ENCODE results near the gene SNRPD3. TPM values are rescaled to one million over a fixed set of nuclear protein-coding genes. Genes with fewer than 3 reads are reported as not detected.
"Not testable (repeated sequence)": the region's sequence is repeated elsewhere in the genome, so short reads cannot be mapped to it uniquely, and the experiment has no call there.

The SNRPD3 gene
- total RNA-seq, 2 donors from 2014 or later: 60.3 to 70.8 TPM

DNA sequence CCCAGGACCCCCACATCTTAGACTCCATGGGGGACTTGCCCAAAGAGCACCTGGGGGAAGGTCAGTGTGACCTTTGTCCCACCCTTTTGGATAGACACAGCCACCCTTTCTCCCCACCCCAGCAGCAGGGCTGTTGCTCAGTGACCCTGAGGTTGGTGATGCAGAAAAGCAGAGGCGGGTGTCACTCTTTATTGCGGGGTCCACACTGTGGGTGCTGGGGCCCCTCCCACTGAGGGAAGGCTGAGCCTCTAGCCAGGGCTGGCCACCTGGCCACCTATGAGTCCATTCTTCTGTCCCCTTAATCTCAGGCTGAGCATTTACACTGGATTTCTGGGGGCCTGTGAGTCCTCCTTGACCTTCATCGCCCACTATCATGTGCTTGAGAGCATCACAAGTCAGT is 29.7 kb downstream of the SNRPD3 start:
- intact Hi-C loops (cut with DNase I, micrococcal nuclease): no loop called here
- ATAC-seq (no peak), DNase-seq (no peak)

DNA sequence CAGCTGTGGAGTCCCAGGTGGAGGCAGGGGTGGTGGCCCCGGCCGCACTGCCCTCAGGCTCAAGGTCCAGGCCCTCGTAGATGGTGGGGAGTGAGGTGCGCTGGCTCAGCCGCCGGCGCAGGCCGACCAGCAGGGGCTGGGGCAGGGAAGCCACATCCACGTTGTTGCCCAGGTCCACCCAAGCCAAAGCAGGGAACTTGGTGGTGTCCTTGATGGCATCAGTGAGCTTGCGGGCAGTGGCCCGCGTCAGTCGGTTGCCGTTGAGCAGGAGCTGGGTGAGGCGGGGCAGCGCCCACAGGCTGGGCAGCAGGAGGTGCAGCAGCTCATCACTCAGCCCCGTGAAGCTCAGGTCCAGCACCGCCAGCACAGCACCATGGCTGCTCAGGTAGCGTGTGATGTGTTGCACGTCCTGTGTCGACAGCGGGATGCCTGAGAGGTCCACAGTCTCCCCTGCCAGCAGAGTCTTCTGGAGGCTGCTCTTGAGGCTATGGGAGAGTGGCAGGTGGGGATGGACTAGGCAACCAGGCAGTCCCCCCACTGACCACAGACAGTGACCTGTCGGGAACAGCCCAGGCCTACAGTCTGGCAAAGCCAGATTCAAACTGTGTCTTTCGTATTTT is 30.2 kb downstream of the SNRPD3 start:
- intact Hi-C loops (cut with DNase I, micrococcal nuclease): no loop called here
- DNase-seq (no peak), ATAC-seq (no peak)

DNA sequence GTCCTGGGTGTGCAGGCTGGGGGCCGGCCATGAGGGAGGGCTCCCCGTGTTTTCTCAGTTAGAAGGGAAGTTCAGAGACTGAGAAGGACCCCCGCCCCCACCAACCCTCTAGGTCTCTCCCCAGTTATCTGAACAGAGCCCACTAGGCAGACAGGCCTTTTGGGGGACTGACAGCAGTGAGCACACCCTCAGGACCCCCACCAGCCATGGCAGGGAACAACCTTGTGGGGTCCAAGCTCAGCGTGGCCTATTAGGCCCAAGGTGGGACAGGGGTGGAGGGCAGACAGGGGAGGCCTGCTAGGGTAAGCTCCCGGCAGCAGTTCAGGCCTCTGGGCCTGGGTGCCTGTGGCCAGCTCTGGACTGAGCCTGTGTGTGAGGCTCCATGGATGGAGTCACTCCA is 31.5 kb downstream of the SNRPD3 start:
- intact Hi-C loops (cut with DNase I, micrococcal nuclease): no loop called here
- ATAC-seq: no peak
- DNase-seq: no peak

DNA sequence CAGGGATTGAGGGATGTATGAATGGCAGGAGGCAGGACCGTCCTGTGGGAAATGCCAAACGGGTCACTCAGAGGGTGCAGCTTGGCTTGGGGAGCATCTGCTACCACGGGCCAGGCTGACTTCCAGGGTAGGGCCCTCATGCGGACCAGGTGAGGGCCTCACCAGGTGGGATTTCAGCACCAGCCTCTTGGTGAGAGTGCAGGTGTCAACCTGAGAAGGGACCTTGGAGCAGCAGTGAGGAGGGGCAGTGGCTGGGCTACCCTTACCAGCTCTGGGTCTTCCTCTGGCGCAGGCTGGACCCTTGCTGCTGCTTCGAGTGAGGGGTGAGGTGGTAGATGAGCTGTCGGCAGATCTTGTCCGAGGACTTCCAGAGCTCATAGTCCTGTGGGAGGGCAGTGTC is 32.1 kb downstream of the SNRPD3 start:
- no peak for ATAC-seq
- intact Hi-C loops (cut with DNase I, micrococcal nuclease): no loop called here

DNA sequence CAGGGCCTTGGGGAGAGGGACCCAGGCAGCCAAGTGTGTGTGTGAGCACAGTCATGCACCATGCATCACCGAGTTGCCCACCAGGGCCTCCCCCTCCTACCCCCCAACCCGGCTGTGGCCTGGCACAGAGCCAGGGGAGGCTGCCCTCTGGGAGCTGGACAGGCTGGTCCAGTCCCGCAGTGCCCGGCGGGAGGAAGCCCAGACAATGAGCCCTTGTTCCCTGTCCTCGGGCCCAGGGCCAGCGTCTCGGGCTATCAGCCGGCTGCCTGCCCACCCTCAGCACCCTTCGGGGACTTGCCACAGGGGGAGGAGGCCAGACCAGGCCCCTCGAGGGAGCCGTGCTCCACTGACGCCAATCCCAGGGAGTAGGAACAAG is 32.6 kb downstream of the SNRPD3 start:
- ATAC-seq: no peak
- DNase-seq: no peak
- intact Hi-C loops (cut with DNase I, micrococcal nuclease): no loop called here

More for the DNA sequence above, 32.1 kb downstream of the SNRPD3 start:
- DNase-seq: no peak

DNA sequence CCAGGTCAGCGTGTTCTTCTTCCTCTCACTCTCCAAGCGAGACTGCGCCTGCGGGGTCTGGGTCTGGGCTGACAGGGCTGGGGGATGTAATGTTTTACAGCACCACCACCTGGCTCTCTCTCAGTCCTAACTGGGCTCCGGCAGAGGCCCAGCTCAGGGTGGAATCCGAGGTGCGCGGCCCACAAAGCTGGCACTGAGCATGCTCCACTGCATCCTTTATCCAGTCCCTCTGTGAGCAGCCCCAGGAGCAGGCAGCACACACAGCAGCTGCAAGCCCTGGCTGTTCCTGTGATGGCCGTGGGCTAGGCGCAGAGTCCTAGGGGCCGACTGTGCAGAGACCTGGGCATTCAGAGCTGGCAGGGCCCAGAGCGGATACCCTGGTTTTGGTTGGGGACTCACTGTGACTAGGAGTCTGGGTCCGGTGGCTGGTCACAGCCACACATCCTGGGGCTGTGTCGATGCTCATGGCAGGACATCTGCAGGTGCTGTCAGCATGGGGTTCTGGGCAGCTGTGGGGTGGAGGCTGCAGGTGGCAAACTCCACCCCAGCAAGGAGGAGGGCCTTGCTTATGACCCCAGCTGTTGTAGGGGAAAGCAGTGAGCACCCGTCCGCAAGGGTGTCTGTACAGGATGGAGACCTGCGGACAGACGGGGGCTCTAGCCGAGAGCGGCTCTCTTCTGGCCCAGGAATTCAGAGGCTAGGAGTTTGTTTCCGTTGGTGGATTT is 33.1 kb downstream of the SNRPD3 start:
- DNase-seq (peak in 1 of 2 donors; percentile 21), ATAC-seq (no peak)
- intact Hi-C loops (cut with DNase I, micrococcal nuclease): no loop called here

DNA sequence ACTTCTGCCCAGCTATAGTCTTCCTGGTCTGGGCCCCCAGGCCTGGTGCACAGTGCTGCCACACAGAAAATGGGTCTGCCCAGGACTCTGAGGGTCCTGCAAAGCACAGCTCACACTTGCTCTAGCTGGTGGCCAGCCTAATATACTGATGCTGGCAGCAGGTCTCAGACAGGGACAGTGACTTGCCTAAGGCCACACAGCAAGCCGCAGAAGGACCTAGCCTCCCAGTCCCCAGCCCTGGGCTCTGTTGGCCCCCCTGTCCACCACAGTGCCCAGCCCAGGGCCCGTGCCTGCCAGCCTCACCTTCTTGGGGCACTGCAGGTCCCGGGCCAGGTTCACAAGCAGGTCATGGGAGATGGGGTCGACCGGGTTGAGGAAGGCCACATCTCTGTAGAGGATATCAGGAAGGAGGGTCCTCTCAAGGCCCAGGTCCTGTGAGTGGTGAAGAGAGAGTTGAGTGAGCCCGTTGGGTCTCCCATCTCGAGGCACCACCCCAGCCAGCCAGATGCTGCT is 33.8 kb downstream of the SNRPD3 start:
- intact Hi-C loops (cut with DNase I, micrococcal nuclease): no loop called here
- no peak for DNase-seq
- ATAC-seq: no peak

DNA sequence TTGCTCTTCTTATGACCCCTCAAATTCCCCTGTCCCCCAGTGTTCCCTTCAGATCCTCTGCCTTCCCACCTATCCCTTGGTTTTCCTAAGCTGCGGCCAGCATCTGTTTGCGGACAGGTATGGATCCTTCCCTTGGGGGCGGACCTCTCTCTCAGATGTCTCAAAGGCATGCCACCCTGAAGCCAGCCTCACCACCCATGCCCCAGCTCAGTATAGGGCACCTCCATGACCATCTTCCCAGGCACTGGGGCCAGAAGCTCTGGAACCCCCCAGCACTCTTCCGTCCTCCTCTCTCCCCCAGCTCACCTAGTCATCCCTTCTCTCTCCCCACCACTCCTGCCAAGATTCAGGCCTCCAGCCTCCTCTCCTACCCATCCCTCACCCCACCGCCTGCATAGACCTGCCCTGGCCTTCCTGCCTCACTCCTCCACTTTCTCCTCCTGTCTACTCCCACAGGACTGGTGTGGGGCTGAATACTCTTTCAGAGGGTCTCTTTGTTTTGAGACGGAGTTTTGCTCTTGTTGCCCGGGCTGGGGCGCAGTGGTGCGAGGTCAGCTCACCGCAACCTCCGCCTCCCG is 34.9 kb downstream of the SNRPD3 start:
- ATAC-seq (no peak), DNase-seq (no peak)
- intact Hi-C loops (cut with DNase I, micrococcal nuclease): no loop called here

DNA sequence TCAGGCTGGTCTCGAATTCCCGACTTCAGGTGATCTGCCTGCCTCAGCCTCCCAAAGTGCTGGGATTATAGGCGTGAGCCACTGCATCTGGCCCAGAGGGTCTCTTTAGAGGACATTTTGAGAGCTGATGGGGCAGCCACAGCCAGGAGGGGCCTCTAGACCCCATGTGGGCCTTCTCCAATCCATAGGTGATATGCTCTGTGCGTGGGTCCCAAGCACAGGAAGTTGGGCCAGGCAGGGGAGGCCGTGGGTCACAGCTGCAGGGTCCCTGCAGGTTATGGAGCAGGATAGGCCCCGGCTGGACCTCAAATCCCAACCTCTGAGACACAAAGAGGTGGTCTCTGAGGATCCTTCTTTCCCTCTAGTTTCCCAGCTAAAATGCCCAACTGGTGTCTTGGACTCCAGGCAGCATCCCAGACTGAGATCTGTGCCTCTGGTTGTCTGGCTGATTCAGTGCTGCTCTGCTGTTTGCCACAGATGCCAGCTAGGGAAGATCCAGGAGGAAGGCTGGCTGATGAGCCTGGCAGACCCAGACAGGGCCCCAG is 35.6 kb downstream of the SNRPD3 start:
- intact Hi-C loops (cut with DNase I, micrococcal nuclease): no loop called here
- DNase-seq (no peak), ATAC-seq (no peak)

DNA sequence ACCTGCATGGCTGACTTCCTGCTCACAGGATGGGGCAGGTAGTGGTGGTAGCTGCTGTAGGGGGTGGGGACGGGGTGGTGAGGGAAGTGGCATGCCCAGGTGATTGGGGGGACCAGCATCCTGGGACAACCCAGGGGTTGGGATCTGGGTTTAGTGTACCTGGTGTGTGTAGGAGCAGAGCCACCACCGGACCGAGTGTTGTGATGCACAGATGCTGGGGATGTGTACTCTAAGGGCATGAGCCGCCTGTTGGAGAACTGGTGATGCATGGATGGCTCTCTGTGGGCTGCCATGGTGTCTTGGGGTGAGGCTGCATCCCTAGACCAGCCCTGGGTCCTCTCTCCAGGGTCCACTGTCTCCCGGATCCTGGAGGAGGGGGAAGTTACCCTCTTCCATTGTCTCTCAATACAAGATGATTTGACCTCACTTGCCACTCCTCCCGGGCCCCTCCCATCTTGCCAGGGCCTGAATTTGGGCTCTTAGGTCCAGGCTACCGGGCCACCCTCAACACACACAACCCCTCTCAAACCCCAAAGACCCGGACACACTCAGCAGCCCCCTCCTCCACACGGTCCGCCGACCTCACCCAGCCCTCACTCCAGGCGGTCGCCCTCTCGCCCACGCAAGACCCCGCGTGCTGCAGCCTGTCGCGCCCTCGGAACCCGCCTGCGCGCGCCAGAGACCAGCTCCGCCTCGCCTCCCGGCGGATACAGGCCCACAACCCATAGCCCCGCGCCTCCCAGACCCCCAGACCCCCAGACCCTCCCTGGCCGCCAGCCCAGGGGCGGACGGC is 36.5 kb downstream of the SNRPD3 start:
- ATAC-seq (peak; percentile 3), DNase-seq (peak in 1 of 2 donors; percentile 45)
- intact Hi-C loops (cut with DNase I, micrococcal nuclease): no loop called here

DNA sequence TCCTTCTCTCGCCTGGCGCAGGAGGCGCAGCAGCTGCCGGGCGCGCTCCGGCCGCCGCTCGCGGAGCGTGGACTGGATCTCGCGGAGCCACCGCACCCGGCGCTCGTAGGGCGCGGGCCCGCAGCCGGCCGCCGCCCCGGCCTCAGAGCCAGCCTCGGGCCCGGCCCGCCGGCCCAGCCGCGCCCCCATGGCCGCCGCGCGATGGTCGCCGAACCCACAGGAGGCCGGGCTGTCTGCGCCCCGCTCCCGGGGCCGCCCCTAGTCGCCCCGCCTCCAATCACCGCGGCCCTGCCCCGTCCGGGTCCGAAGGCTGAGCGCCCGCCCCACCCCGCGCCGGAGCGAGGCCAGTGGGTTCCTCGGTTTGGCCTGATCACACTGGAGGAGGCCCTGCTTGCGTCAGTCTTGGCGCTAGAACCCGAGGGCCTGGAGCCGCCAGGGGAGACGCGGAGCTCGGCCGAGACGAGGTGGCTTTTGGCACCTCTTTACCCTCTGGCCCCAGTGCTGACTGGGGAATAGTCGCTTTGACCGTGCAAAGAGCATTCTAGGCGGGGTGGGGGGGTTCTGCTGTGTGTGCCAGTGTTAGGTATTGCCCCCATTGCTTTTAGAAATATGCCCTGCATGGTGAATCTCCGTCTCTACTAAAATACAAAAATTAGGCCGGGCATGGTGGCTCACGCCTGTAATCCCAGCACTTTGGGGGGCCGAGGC is 37.2 kb downstream of the SNRPD3 start, which contains the start of gene LRRC75B:
TSS of gene LRRC75B (minus strand) at position 223 of the 708 bp plus-strand sequence. CDS start at position 189, 34 bp downstream.
- peak; percentile 92 for DNase-seq
- intact Hi-C loops (cut with DNase I, micrococcal nuclease): no loop called here
- peak; percentile 87 for ATAC-seq

DNA sequence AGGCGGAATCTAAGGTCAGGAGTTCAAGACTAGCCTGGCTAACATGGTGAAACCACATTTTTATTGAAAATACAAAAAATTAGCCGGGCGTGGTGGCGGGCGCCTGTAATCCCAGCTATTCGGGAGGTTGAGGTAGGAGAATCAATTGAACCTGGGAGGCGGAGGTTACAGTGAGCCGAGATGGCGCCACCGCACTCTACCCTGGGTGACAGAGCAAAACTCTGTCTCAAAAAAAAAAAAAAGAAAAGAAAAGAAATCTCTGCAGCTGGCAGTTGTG is 37.7 kb downstream of the SNRPD3 start:
- intact Hi-C loops (cut with DNase I, micrococcal nuclease); ATAC-seq; DNase-seq: not testable (repeated sequence)

DNA sequence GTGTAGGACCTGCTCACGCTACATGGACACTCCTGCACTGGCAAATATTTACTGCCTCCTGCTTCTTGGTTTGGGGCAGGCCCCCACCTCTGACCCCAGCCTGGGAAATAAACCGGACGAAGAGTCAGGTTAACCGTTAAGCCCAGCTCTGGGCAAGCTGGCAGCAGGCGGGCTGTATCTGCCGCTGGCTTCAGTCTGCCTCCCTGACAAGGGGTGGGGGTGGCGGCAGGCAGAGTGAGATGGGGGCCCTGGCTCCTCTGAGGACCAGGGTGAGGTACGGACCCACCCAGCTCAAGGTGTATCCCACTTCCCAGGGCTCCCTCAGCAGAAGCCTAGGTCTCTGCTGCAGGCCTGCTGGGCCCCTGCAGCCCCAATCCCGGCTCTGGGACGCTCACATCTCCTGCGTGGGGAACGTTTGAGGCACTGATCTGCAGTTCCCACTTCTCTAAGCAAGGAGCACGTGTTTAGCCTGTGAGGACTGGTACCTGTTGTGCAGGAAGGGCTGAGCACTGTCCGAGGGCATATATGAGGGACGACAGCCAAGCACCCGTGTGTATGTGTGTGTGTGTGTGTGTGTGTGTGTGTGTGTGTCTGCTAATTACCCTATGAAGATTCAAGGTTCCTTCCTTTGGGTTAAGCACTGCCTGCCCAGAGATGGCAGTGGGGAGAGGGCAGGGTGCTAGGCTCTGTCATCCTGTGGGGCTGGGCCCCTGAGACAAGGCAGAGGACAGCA is 38.2 kb downstream of the SNRPD3 start:
- ATAC-seq: peak; percentile 64
- peak; percentile 62 to 65 for DNase-seq
- intact Hi-C loops (cut with DNase I, micrococcal nuclease): no loop called here

DNA sequence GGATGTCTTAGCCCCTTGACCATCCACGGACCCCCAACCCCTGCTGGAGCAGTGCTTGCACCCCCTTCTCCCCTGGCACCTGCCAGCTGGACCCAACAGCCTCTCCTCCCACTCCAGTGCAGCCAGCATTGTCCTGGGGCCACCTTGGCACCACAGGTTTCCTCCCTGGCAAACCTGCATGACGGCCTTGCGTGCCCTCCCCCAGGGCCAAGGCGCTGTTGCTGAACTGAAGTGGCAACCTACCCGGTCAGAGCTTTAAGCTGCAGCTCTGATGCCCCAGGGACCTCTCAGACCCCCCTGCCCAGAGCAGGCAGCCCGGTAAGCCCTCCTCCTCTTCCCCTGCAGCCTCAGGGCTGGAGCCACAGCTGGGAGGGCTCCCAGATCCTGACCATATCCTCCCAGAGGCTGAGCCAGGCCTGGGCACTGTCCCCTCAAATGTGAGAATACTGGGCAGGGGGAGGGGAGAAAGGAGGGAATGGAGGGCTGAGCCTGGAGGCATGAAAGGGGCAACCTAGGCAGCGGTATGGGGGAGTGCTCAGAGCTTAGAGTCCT is 38.8 kb downstream of the SNRPD3 start:
- peak; percentile 5 for ATAC-seq
- intact Hi-C loops (cut with DNase I, micrococcal nuclease): no loop called here
- no peak for DNase-seq

DNA sequence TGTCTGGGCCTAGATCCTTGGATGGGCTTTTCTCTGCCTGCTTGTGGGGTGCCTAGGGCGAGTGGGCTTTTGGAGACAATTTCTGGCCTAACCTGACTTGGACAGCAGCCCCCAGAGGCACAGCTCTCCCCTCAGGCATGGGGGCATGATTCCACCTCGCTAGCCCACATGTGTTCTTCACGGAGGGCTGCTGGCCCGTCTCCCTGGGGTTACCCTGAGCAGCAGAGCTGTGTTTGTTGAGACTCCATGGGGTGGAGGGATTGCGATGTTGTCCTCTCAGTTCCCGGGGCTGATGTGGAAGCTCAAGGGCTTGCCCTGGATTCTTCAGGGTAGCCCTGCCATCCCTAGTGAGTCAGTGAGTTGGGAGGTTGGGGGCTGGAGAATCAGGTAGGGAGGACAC is 39.4 kb downstream of the SNRPD3 start:
- intact Hi-C loops (cut with DNase I, micrococcal nuclease): no loop called here
- DNase-seq: no peak
- ATAC-seq: no peak

DNA sequence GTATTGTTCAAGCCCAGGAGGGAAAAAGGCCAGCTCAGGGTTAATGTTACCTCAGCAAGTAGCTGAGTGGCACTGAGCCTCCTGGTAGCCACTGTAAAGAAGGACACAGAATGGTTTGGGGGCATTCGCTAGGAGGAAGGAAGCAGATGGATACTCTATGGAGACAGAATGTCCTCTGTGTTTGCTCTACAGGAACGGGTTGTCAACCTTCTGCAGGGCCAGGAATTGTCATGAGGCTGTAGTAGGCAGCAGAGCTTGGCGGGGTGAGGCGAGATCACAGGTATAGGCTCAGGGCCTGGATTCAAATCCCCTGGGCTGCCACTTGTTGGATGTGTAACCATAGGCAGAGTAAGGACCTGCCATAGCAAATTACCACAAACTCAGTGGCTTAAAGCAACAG is 40.1 kb downstream of the SNRPD3 start:
- DNase-seq (no peak), ATAC-seq (no peak)
- intact Hi-C loops (cut with DNase I, micrococcal nuclease): no loop called here

DNA sequence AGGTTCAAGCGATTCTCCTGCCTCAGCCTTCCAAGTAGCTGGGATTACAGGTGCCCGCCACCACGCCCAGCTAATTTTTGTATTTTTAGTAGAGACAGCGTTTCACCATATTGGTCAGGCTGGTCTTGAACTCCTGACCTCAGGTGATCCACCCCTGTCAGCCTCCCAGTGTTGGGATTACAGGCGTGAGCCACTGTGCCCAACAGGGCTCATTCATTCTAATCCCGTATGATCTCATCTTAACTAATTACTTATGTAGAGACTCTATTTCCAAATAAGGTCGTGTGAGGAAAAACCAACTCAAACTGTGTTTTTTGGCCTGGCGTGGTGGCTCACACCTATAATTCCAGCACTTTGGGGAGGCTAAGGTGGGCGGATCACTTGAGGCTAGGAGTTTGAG is 41.3 kb downstream of the SNRPD3 start:
- DNase-seq; intact Hi-C loops (cut with DNase I, micrococcal nuclease); ATAC-seq: not testable (repeated sequence)

DNA sequence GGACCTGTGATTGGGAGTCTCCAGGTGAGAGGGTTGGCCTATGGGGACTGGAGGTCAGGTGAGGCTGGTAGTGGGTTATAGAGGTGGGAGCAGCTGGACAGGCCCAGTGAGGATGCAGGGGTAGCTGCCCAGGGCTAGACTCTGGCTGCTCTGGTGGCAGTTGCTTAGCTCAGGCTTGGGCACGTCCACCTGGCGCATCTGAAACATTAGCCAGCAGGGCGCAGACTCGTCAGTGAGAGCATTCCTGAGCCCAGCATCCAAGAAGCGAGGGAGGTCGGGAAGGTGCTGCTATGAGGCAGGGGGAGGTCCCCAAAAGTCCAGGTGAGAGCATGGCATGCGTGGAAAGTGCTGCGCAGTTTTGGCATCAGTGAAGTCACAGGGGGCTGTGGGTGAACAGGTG is 43.7 kb downstream of the SNRPD3 start:
- intact Hi-C loops (cut with DNase I, micrococcal nuclease): no loop called here
- DNase-seq (no peak), ATAC-seq (no peak)
